Glomerular visceral epithelial cell (primary cell): ENCODE results near the gene XNDC1N.
"Not testable (repeated sequence)": the region's sequence is repeated elsewhere in the genome, so short reads cannot be mapped to it uniquely, and the experiment has no call there.

Experiments
- DNase-seq: peaks from one replicate; pipeline ENCODE4 v3.0.0-alpha.2; 2016; ENCODE audit errors: extremely low spot score

The XNDC1N gene

DNA sequence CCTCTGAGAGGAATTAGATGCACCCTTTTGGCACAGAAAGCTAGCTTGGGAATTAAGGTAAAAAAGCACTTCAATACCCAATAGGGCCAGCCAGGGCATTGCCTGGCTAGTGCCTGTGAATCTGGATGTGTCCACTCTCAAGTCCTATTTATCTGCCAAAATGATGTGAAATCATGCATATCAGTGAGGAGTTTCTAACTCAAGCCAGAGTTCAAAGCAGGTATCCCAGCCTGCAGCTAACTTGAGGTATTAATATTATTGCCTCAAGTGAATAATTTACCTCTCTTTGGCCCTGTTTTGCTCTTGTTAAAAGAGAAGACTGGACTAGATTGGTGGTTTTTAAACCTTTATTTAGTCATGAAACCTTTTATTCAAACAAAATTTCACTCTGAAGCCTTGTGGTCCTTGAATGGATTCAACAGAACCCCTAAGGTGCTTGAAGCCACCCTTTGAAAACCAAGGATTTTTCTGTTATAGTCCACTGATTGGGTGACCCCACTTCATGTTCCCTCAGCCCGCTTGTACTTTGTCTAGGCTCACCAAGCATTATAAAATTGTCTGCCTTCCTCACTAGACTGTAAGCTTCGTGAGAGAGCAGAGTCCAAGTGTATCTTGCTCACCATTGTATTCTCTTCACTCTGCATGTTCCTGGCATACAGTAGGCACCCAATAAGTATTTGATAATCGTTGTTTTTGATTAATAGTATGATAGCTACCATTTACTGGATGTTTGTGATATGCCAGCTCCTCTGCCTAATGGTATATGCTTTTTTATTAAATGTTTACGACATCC lies 4.9 kb upstream of the XNDC1N start:
- no peak for DNase-seq

DNA sequence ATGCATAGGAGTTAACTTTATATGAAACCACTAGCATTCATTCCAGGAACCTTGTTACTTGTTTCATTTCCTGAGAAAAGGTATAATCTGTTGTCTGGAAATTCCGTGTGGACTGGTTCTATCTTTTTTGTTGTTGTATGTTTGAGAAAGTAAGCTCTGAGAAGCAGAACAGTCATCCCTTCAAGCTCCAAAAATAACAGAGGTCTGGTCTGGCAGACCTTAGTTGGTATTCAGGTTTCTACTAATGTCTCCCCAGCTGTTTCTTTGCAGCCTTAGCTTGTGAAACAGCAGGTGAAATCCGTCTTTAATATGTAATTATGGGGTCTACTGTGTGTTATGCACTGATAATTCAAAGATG lies 2.8 kb upstream of the XNDC1N start:
- DNase-seq = no peak

GRCh38 chr11:71930556-71931244 lies 2.3 kb upstream of the XNDC1N start:
- no peak for DNase-seq

GRCh38 chr11:71929491-71929890 lies 1.1 kb upstream of the XNDC1N start:
- no peak for DNase-seq

- DNase-seq = peak; percentile 94
These were observed 496 bp upstream of the XNDC1N start, which contains the start of gene RNF121 for GRCh38 chr11:71928737-71929443. Gene RNF121 (plus strand): TSS chr11:71929046. CDS start chr11:71929062, 16 bp downstream.

DNA sequence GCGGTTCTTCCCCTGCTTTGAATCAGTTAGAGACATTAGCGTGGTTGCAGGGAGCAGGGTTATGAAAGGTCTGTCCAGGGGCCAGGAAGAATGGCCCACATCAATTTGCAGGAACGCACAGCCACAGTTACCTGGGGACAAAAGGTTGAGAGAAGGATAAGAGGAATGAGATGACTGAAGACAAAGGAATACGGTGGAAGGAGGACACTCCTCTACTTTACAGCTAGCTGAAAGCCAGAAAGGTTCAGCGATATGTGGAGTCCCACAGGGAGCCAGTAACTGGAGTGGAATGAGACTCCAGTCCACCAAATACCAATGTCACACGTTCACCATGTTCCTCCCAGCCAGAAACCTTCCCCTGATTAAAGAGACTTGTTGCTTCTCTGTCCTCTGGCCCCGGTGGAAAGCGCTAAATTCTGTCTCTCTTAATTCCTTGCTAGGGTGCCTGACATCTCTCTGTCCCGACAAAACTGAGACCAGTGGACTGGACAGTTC lies 10.7 kb downstream of the XNDC1N start:
- no peak for DNase-seq

- no peak for DNase-seq
These were observed 13.7 kb downstream of the XNDC1N start for GRCh38 chr11:71914617-71915189.

- DNase-seq = no peak
These were observed 14.5 kb downstream of the XNDC1N start for GRCh38 chr11:71913756-71914526.

- DNase-seq = not testable (repeated sequence)
These were observed 16.4 kb downstream of the XNDC1N start for GRCh38 chr11:71911986-71912340.

- DNase-seq = peak; percentile 12
These were observed 16.9 kb downstream of the XNDC1N start for GRCh38 chr11:71911321-71911985.

DNA sequence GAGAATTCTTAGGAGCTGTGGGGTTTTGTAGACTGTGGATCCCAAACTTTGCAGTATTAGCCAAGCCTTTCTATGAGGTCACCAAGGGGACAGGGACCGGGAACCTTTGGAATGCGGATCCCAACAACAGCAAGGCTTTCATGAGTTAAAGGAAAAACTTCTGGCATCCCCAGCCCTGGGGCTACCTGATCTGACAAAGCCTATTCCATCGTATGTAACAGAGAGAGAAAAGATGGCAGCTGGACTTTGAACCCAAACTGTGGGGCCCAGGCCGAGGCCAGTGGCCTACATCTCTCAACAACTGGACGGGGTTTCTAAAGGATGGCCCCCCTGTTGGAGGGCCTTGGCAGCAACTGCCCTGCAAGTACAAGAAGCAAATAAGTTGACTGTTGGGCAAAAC lies 17.6 kb downstream of the XNDC1N start:
- not testable (repeated sequence) for DNase-seq

DNA sequence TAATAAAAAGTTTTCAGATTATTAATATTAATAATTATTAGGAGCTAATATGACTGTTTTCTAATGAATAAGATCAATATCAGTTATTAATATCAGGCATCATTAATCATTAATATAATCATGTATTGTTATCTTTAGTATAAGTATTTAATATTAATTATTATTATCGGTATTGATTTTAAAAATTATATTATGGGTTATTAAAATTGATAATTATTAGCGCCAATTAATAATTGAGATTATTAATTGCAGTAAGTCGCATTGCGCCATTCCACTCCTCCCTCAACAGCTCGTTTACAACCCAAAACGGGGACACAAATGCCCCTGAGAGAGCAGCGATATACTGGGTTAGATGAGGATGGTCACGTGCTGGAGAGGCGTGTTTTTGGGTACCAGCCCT lies 20.2 kb downstream of the XNDC1N start:
- DNase-seq = no peak

DNA sequence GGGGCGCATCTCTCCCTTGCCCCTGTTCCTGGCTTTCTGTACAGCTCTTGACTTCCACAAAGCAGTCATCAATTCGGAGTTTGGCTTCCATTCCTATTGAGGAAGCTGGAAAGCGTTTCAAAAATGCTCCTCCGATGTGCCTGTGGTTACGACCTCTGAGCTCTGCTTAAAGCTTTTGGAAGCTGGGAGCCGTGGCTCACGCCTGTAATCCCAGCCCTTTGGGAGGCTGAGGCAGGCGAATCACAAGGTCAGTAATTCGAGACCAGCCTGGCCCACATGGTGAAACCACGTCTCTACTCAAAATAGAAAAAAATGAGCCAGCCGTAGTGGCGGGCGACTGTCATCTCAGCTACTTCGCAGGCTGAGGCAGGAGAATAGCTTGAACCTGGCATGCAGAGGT lies 27.3 kb downstream of the XNDC1N start:
- DNase-seq = not testable (repeated sequence)

DNA sequence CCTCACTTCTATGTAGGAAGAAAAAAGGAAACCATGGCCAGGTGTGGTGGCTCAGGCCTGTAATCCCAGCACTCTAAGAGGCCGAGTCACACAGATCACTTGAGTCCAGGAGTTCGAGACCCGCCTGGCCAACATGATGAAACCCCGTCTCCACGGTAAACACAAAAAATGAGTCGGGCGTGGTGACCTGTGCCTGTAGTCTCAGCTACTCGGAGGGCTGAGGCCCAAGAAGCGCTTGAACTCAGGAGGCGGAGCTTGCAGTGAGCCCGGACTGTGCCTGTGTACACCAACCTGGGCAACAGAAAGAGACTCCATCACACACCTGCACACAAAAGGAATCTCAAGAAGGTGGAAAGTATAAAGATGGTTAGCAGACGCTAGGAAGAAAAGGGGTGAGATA lies 32.4 kb downstream of the XNDC1N start:
- no peak for DNase-seq

DNA sequence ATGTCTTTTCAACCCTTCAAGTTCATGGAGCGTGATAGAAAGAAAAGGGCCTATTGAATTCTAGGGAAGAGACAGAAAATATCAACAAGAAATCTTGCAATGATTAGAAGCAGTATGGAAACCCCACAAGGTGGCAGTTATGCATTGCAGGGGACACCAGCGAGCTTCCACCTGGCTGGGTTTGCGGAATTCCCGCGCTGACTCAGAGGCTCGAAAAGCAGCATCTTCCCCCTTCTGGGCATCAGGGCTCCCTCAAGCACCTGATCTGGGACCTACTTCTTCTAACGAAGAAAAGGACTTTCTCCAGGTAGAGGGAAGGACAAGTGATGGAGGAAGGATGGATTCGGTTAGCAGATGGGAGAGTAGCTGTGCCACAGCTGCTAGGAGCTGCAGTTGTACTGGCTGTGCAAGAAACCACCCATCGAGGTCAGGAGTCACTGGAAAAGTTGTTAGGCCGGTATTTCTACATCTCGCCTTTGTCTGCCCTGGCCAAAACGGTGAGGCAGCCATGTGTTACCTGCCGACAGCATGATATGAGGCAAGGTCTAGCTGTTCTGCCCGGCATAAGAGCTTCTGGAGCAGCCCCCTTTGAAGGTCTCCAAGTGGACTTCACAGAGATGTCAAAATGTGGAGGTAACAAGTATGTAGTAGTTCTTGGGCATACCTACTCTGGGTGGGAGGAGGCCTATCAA lies 39.1 kb downstream of the XNDC1N start:
- DNase-seq = not testable (repeated sequence)

- DNase-seq = not testable (repeated sequence)
These were observed 39.9 kb downstream of the XNDC1N start for GRCh38 chr11:71888335-71889010.

GRCh38 chr11:71885806-71886205 lies 42.6 kb downstream of the XNDC1N start:
- not testable (repeated sequence) for DNase-seq
